ENCODE measurements around the gene GNRH2. TPM values are rescaled to one million over a fixed set of nuclear protein-coding genes. Genes with fewer than 3 reads are reported as not detected.
A peak's percentile ranks its signal among the peaks of the same experiment; 100 is the strongest.
"Not testable (repeated sequence)": the region's sequence is repeated elsewhere in the genome, so short reads cannot be mapped to it uniquely, and the experiment has no call there.

Gene GNRH2
- total and polyA plus RNA-seq, 10 of the 15 experiments (the other 5 are each of a cell fraction or from before 2014, with no cell fraction given) = 0.12 to 0.85 (median 0.31) TPM; not detected in 7

DNA sequence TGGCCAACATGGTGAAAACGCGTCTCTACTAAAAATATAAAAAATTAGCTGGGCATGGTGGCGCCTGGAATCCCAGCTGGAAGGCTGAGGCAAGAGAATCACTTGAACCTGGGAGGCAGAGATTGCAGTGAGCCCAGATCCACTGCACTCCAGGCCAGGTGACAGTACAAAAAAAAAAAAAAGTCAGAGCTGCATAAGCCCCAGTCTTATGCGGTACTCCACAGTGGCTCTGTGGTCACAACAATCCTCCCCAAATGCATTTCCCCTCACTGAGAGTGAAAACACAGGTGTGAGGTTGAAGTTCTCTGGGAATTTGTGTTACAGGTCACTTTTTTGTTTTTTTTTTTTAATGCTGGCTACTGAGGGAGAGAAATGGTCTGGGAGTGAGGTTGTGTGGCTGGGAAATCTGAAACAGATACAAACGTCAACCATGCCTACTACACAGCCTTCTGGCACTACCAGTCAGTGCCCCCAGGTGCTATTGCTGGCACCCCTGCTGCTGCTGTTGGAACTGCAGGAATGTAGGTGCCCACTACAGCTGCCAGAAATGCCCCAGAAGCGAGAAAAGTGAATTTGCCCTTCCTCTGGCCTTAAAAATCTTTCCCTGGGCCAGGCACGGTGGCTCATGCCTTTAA is 8.1 kb downstream of the GNRH2 start:
- Histone ChIP-seq H3K4me3 (no peak overlapping the region), H2AFZ (ENCODE audit: control insufficient read depth, low read depth, low read length) (no peak overlapping the region), H3K27ac (ENCODE audit: control insufficient read depth, insufficient read depth) (no peak overlapping the region), H3K36me3 (ENCODE audit: control insufficient read depth in 2 of 2, insufficient read depth in 2 of 2, low read length in 1 of 2) (peaks cover 4 to 6% of the 10 kb centered on the region in 2 experiments; a peak in 1 of 4 replicates), H3K4me2 (ENCODE audit: control insufficient read depth, insufficient read depth) (no peak overlapping the region), H3K9ac (ENCODE audit: control insufficient read depth, insufficient read depth, low read length) (no peak overlapping the region), H3K79me2 (ENCODE audit: control insufficient read depth, insufficient read depth, low read length) (peaks cover 9% of the 10 kb centered on the region), H3K27me3 (replicated peaks in 1 of 2; ENCODE audit: control insufficient read depth in 2 of 2, insufficient read depth in 2 of 2, low read length in 1 of 2) (no peaks in the 10 kb centered on the region), H4K20me1 (ENCODE audit: control insufficient read depth, insufficient read depth) (no peaks in the 10 kb centered on the region), H3K9me3 (replicated peaks; ENCODE audit: control insufficient read depth, insufficient read depth, low read length) (no peaks in the 10 kb centered on the region), H3K4me1 (ENCODE audit: control insufficient read depth, insufficient read depth, low read length) (no peaks in the 10 kb centered on the region)
- FAIRE-seq (no peak), DNase-seq (ENCODE audit: low read depth, low spot score) (no peak), ATAC-seq (peak; percentile 32; the same call in 1 of the 3 replicates)
- RAD21 ChIA-PET (ENCODE audit: unreplicated experiment) = interaction anchor here (1.0 kb wide), 1 partner anchor 265 kb away, joined by 5 read pairs; no protein-coding TSS in a partner anchor
- WGBS (ENCODE audit: insufficient coverage, insufficient replicate concordance, low lambda C conversion rate, missing lambda C conversion rate) = 65% methylated on average over 7 of the region's 7 CpGs
- BruUV-seq (replicated peaks) = no TSS peak
- SMC1A ChIA-PET (ENCODE audit: uncharacterized antibody, unreplicated experiment) = no interaction called here
- in situ Hi-C loops (cut with MboI) = loop anchor here (5.0 kb wide), 1 partner anchor 261 kb away; no protein-coding TSS in a partner anchor
- POLR2A ChIA-PET = no interaction called here
- intact Hi-C loops (cut with micrococcal nuclease; ENCODE audit: unreplicated experiment) = loop anchor here (5.0 kb wide), 1 partner anchor 266 kb away; no protein-coding TSS in a partner anchor
- no peak for TF ChIP-seq FOXK2 (IDR thresholded peaks at IDR 0.05)
- CTCF ChIA-PET = interaction anchor here (0.7 to 5.5 kb wide), 3 partner anchors 84 to 264 kb away, joined by 3 to 44 read pairs (median 3); no protein-coding TSS in a partner anchor

DNA sequence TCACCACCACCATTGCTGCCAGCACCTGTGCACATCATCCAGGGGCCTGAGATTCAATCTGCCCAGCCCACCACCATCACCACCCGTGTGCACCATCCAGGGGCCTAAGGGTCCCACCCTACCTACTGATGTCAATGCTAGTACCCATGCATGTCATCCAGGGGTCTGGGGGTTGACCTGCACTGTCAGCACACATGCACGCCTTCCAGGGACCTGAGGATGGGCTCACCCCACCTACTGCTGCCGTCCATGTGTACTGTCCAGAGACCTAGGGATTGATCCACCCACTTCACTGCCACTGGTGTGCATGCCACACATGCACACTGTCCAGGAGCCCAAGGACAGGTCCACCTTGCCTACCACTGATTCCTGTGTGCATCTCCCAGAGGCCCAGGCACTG is 16.1 kb downstream of the GNRH2 start:
- no peak for FAIRE-seq
- H4K20me1 ChIP-seq (ENCODE audit: control insufficient read depth, insufficient read depth) = no peaks in the 10 kb centered on the region
- no TSS peak for BruUV-seq (replicated peaks)
- no peak for DNase-seq (ENCODE audit: low read depth, low spot score)
- no peak overlapping the region for H2AFZ ChIP-seq (ENCODE audit: control insufficient read depth, low read depth, low read length)
- no peaks in the 10 kb centered on the region for H3K4me1 ChIP-seq (ENCODE audit: control insufficient read depth, insufficient read depth, low read length)
- ChIA-PET RAD21 (ENCODE audit: unreplicated experiment) (no interaction called here), CTCF (no interaction called here), SMC1A (ENCODE audit: uncharacterized antibody, unreplicated experiment) (no interaction called here), POLR2A (no interaction called here)
- H3K4me3 ChIP-seq = no peak overlapping the region
- no peaks in the 10 kb centered on the region for H3K27me3 ChIP-seq (replicated peaks in 1 of 2; ENCODE audit: control insufficient read depth in 2 of 2, insufficient read depth in 2 of 2, low read length in 1 of 2)
- intact Hi-C loops (cut with micrococcal nuclease; ENCODE audit: unreplicated experiment) (no loop called here), in situ Hi-C loops (cut with MboI) (no loop called here)
- H3K9me3 ChIP-seq (replicated peaks; ENCODE audit: control insufficient read depth, insufficient read depth, low read length) = no peaks in the 10 kb centered on the region
- TF ChIP-seq POLR2AphosphoS2 (IDR thresholded peaks at IDR 0.05; ENCODE audit: low read depth, low read length) (no peak), EGR1 (IDR thresholded peaks at IDR 0.05; ENCODE audit: borderline replicate concordance in 1 of 2, low read depth in 2 of 2, low read length in 2 of 2) (no peak), SPI1 (IDR thresholded peaks at IDR 0.05; ENCODE audit: borderline replicate concordance, insufficient read depth, low read depth, low read length) (no peak), CEBPZ (IDR thresholded peaks at IDR 0.05; ENCODE audit: low read depth, low read length) (no peak), HDAC2 (IDR thresholded peaks at IDR 0.05) (no peak)
- H3K27ac ChIP-seq (ENCODE audit: control insufficient read depth, insufficient read depth) = no peak overlapping the region
- 27% methylated on average over 3 of the region's 3 CpGs for WGBS (ENCODE audit: insufficient coverage, insufficient replicate concordance, low lambda C conversion rate, missing lambda C conversion rate)
- ATAC-seq = no peak
- H3K9ac ChIP-seq (ENCODE audit: control insufficient read depth, insufficient read depth, low read length) = no peak overlapping the region
- no peak overlapping the region for H3K4me2 ChIP-seq (ENCODE audit: control insufficient read depth, insufficient read depth)
- no peaks in the 10 kb centered on the region for H3K36me3 ChIP-seq (ENCODE audit: control insufficient read depth in 2 of 2, insufficient read depth in 2 of 2, low read length in 1 of 2)
- H3K79me2 ChIP-seq (ENCODE audit: control insufficient read depth, insufficient read depth, low read length) = no peaks in the 10 kb centered on the region

- POLR2A ChIA-PET; H3K27ac ChIP-seq (ENCODE audit: control insufficient read depth, insufficient read depth); H3K36me3 ChIP-seq (ENCODE audit: control insufficient read depth in 2 of 2, insufficient read depth in 2 of 2, low read length in 1 of 2); intact Hi-C loops (cut with micrococcal nuclease; ENCODE audit: unreplicated experiment); in situ Hi-C loops (cut with MboI); BruUV-seq (replicated peaks); FAIRE-seq; DNase-seq (ENCODE audit: low read depth, low spot score); H3K9ac ChIP-seq (ENCODE audit: control insufficient read depth, insufficient read depth, low read length); H3K4me3 ChIP-seq; H3K9me3 ChIP-seq (replicated peaks; ENCODE audit: control insufficient read depth, insufficient read depth, low read length); RAD21 ChIA-PET (ENCODE audit: unreplicated experiment); CTCF ChIA-PET; H3K27me3 ChIP-seq (replicated peaks in 1 of 2; ENCODE audit: control insufficient read depth in 2 of 2, insufficient read depth in 2 of 2, low read length in 1 of 2); SMC1A ChIA-PET (ENCODE audit: uncharacterized antibody, unreplicated experiment); H4K20me1 ChIP-seq (ENCODE audit: control insufficient read depth, insufficient read depth); ATAC-seq; H3K4me2 ChIP-seq (ENCODE audit: control insufficient read depth, insufficient read depth); H3K79me2 ChIP-seq (ENCODE audit: control insufficient read depth, insufficient read depth, low read length); H2AFZ ChIP-seq (ENCODE audit: control insufficient read depth, low read depth, low read length): not testable (repeated sequence)
- peaks cover 14% of the 10 kb centered on the region for H3K4me1 ChIP-seq (ENCODE audit: control insufficient read depth, insufficient read depth, low read length)
- whole genome bisulfite sequencing (ENCODE audit: insufficient coverage, insufficient replicate concordance, low lambda C conversion rate, missing lambda C conversion rate) = 52% methylated on average over 6 of the region's 6 CpGs
Observed at GRCh38 chr20:3064119-3064518, 20.7 kb downstream of the GNRH2 start.

Data from GM12878 (cell line).